Astrocyte (in vitro differentiated cells and primary cell): ENCODE data around the gene PPP1R9A. TPM values are rescaled to one million over a fixed set of nuclear protein-coding genes. Genes with fewer than 3 reads are reported as not detected.

Experiments used
- DNase-seq: peaks from one replicate; pipeline ENCODE4 v3.0.0-alpha.2; 2010; ENCODE audit warnings: low read depth
- FAIRE-seq: peaks from 2 replicates; lab custom pipeline; 2011; peaks lifted over from hg19 to GRCh38; lab: Jason Lieb, UNC
- H2AFZ ChIP-seq: 2 replicates; pipeline ENCODE4 v1.6.0; 2012; ENCODE audit warnings: low read depth, low read length, inconsistent platforms
- H3K27ac ChIP-seq: 2 replicates; pipeline ENCODE4 v1.5.1; 2011; ENCODE audit warnings: low read depth, low read length, inconsistent platforms
- H3K27me3 ChIP-seq: 2 replicates; pipeline ENCODE4 v1.6.0; 2011; ENCODE audit warnings: low read length, inconsistent platforms; ENCODE audit not compliant: insufficient read depth
- H3K36me3 ChIP-seq: 2 replicates; pipeline ENCODE4 v1.5.1; 2011; ENCODE audit warnings: low read length, inconsistent platforms; ENCODE audit not compliant: insufficient read depth
- H3K4me1 ChIP-seq: 2 replicates; pipeline ENCODE4 v1.5.1; 2011; ENCODE audit warnings: low read length, inconsistent platforms; ENCODE audit not compliant: insufficient read depth
- H3K4me2 ChIP-seq: 2 replicates; pipeline ENCODE4 v1.6.0; 2012; ENCODE audit warnings: low read length, inconsistent platforms
- H3K4me3 ChIP-seq: 2 replicates; pipeline ENCODE4 v1.5.1; 2011; ENCODE audit warnings: low read depth, mild to moderate bottlenecking, low read length, inconsistent platforms; ENCODE audit not compliant: insufficient read depth
- H3K79me2 ChIP-seq: 2 replicates; pipeline ENCODE4 v1.6.0; 2012; ENCODE audit warnings: mild to moderate bottlenecking, low read length, inconsistent platforms; ENCODE audit not compliant: insufficient read depth
- H3K9ac ChIP-seq: 2 replicates; pipeline ENCODE4 v1.6.0; 2012; ENCODE audit warnings: mild to moderate bottlenecking, low read length, inconsistent platforms
- H3K9me3 ChIP-seq: 2 replicates; pipeline ENCODE4 v1.5.1; 2012; ENCODE audit warnings: low read depth, mild to moderate bottlenecking, low read length, inconsistent platforms; ENCODE audit not compliant: insufficient read depth
- H4K20me1 ChIP-seq: 2 replicates; pipeline ENCODE4 v1.6.0; 2012; ENCODE audit warnings: low read length, inconsistent platforms; ENCODE audit not compliant: insufficient read depth
- H3K27ac Mint-ChIP-seq: one replicate; pipeline ENCODE4 v1.8.0; 2021; ENCODE audit warnings: mild to moderate bottlenecking, mixed read lengths; ENCODE audit not compliant: unreplicated experiment
- H3K27me3 Mint-ChIP-seq: one replicate; pipeline ENCODE4 v1.8.0; 2021; ENCODE audit warnings: low read depth, mixed read lengths; ENCODE audit not compliant: unreplicated experiment
- H3K36me3 Mint-ChIP-seq: one replicate; pipeline ENCODE4 v1.8.0; 2021; ENCODE audit warnings: low read depth, mixed read lengths; ENCODE audit not compliant: unreplicated experiment
- H3K4me1 Mint-ChIP-seq: one replicate; pipeline ENCODE4 v1.8.0; 2021; ENCODE audit warnings: low read depth, mixed read lengths; ENCODE audit not compliant: unreplicated experiment
- H3K4me3 Mint-ChIP-seq: one replicate; pipeline ENCODE4 v1.8.0; 2021; ENCODE audit warnings: mild to moderate bottlenecking, moderate library complexity, mixed read lengths; ENCODE audit not compliant: unreplicated experiment
- H3K9me3 Mint-ChIP-seq: one replicate; pipeline ENCODE4 v1.8.0; 2021; ENCODE audit warnings: mild to moderate bottlenecking, mixed read lengths; ENCODE audit not compliant: unreplicated experiment
- CTCF ChIP-seq: IDR thresholded peaks from 2 replicates; pipeline ENCODE4 v1.5.1; 2011; ENCODE audit warnings: low read depth, mild to moderate bottlenecking, inconsistent platforms, low read length, moderate library complexity; ENCODE audit not compliant: insufficient read depth
- EZH2 ChIP-seq: IDR thresholded peaks from 2 replicates; pipeline ENCODE4 v1.6.1; 2012; ENCODE audit warnings: mild to moderate bottlenecking, low read length, inconsistent platforms; ENCODE audit not compliant: insufficient read depth
- total RNA-seq: library from RNA; stranded (reverse); gene quantifications from 2 replicates; pipeline ENCODE4 v1.2.1, GENCODE V29; 2021

Gene PPP1R9A
- total RNA-seq, 1 donor from 2014 or later: 7.5 TPM

DNA sequence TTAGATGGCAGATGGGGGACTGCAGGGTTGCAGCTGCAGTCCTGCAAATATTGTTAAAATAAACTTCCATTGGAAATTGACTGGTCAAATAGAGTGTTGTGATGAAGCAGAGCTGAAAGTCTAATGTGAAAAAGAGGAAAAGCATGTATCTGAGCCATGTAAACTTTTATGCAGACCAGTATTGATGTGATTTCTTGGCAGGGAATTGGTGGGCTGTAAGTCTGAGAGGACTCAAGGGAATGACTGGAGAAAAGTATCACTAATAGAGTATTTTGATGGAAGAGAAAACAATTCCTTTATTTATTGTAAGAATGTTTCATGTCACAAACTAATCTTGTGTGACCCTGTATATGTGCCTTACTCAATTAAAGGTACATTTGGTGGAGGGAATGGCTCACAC is 155.5 kb downstream of the PPP1R9A start:
- Mint-ChIP-seq H3K4me1 (peaks cover 15% of the 10 kb centered on the region), H3K9me3 (no peaks in the 10 kb centered on the region), H3K36me3 (no peaks in the 10 kb centered on the region), H3K27ac (no peak overlapping the region), H3K4me3 (no peak overlapping the region), H3K27me3 (no peaks in the 10 kb centered on the region)
- H3K4me3 ChIP-seq: no peak overlapping the region
- H3K4me2 ChIP-seq: no peak overlapping the region
- H2AFZ ChIP-seq: no peak overlapping the region
- FAIRE-seq (no peak), DNase-seq (no peak)
- H3K4me1 ChIP-seq: no peaks in the 10 kb centered on the region
- H3K36me3 ChIP-seq: no peaks in the 10 kb centered on the region
- H3K27ac ChIP-seq: no peak overlapping the region
- no peak overlapping the region for H3K9ac ChIP-seq
- H3K27me3 ChIP-seq: no peaks in the 10 kb centered on the region
- TF ChIP-seq EZH2 (no peak), CTCF (no peak)
- no peaks in the 10 kb centered on the region for H3K9me3 ChIP-seq
- no peaks in the 10 kb centered on the region for H3K79me2 ChIP-seq
- no peaks in the 10 kb centered on the region for H4K20me1 ChIP-seq

DNA sequence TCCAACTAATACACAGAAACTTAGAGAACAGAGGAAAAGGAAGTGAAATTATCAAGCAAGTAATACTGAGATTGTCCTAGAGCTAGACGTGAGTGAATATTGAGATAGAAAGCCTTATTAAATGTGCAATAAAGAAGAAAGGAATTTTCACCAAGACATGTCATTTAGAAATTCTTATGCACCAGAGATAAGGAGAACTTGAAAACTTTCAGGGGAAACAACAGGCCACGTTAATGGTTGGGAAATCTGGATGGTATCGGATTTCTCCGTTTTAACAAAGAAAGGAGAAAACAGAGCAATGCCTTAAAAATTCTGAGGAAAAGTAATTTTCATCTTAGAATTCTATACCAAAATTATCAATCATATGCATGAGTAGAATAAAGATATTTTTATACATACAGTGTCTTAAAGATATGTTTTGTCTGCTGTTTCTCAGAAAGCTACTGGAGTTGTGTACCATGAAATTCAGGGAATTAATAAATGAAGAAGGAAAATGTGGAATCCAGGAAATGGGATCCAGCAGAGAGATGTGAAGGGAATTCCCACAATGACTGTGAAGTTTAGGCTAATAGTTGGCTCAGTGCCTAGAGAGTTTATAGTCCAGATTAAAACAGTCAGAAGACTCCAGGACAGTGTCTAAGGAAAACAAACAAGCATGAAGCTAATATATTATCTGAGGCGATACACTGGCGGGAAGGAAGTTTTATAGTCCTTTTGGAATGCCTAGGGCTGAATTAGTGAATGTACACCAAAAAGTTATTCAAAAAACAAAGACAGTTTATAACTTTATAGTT is 159.5 kb downstream of the PPP1R9A start:
- Histone ChIP-seq H3K27me3 (no peaks in the 10 kb centered on the region), H3K4me2 (no peak overlapping the region), H3K9me3 (no peaks in the 10 kb centered on the region), H3K36me3 (no peaks in the 10 kb centered on the region), H3K4me3 (no peak overlapping the region), H3K27ac (no peak overlapping the region), H2AFZ (no peak overlapping the region), H3K9ac (no peak overlapping the region), H4K20me1 (no peaks in the 10 kb centered on the region), H3K79me2 (no peaks in the 10 kb centered on the region), H3K4me1 (no peaks in the 10 kb centered on the region)
- H3K4me3 Mint-ChIP-seq: no peak overlapping the region
- no peaks in the 10 kb centered on the region for H3K27me3 Mint-ChIP-seq
- H3K27ac Mint-ChIP-seq: peak overlapping the region; percentile 13
- DNase-seq (peak; percentile 50), FAIRE-seq (no peak)
- no peaks in the 10 kb centered on the region for H3K9me3 Mint-ChIP-seq
- TF ChIP-seq EZH2 (no peak), CTCF (no peak)
- H3K4me1 Mint-ChIP-seq: peaks cover 10% of the 10 kb centered on the region
- no peaks in the 10 kb centered on the region for H3K36me3 Mint-ChIP-seq
